HK-2 (cell line): Measurements from ENCODE around the gene JCHAIN.

Source experiments
- DNase-seq: peaks from one replicate; pipeline ENCODE4 v3.0.0-alpha.2; 2018; ENCODE audit not compliant: unreplicated experiment

Gene JCHAIN

GRCh38 chr4:70640192-70640591, 26.1 kb downstream of the JCHAIN start:
- no peak for DNase-seq

- DNase-seq, result no peak
These were observed 28.9 kb downstream of the JCHAIN start for GRCh38 chr4:70637239-70637913.

GRCh38 chr4:70634482-70634881, 31.8 kb downstream of the JCHAIN start:
- no peak for DNase-seq

GRCh38 chr4:70632028-70632427, 34.3 kb downstream of the JCHAIN start:
- no peak for DNase-seq

GRCh38 chr4:70630162-70630561, 36.1 kb downstream of the JCHAIN start:
- DNase-seq, result no peak

- DNase-seq, result no peak
These were observed 36.7 kb downstream of the JCHAIN start for GRCh38 chr4:70629469-70630090.

- no peak for DNase-seq
These were observed 37.9 kb downstream of the JCHAIN start, which contains the start of gene ENAM for GRCh38 chr4:70628444-70628843. Gene ENAM (plus strand): TSS chr4:70628744. CDS start chr4:70629501, 757 bp downstream.

GRCh38 chr4:70627620-70628019, 38.7 kb downstream of the JCHAIN start:
- DNase-seq, result no peak

- no peak for DNase-seq
These were observed 42.0 kb downstream of the JCHAIN start for GRCh38 chr4:70624226-70624793.

GRCh38 chr4:70623323-70623722, 43.0 kb downstream of the JCHAIN start:
- DNase-seq, result no peak

GRCh38 chr4:70619778-70620177, 46.5 kb downstream of the JCHAIN start:
- DNase-seq, result no peak

- DNase-seq, result no peak
These were observed 47.0 kb downstream of the JCHAIN start for GRCh38 chr4:70619288-70619687.

GRCh38 chr4:70614184-70614555, 52.1 kb downstream of the JCHAIN start:
- no peak for DNase-seq

- no peak for DNase-seq
These were observed 52.8 kb downstream of the JCHAIN start for GRCh38 chr4:70613306-70614183.

GRCh38 chr4:70608324-70608723, 58.0 kb downstream of the JCHAIN start:
- DNase-seq, result no peak

- no peak for DNase-seq
These were observed 58.9 kb downstream of the JCHAIN start for GRCh38 chr4:70607334-70607853.

- no peak for DNase-seq
These were observed 59.8 kb downstream of the JCHAIN start for GRCh38 chr4:70606459-70606858.
